DND-41 (cell line): Measurements from ENCODE around the gene POGLUT3.

ENCODE experiments used
- ATAC-seq: fragments of 200-7000 bp; cut with Tn5 transposase; 3 replicates; pipeline ENCODE4 v1.9.1; 2021; ENCODE audit warnings: low read depth; ENCODE audit not compliant: insufficient read depth
- DNase-seq: peaks from one replicate; pipeline ENCODE4 v3.0.0-alpha.2; 2020
- H2AFZ ChIP-seq: 2 replicates; pipeline ENCODE4 v1.6.0; 2012; ENCODE audit warnings: low read depth, low read length
- H3K27ac ChIP-seq: 2 replicates; pipeline ENCODE4 v1.5.1; 2012; ENCODE audit warnings: low read length, inconsistent platforms
- H3K27me3 ChIP-seq: fragments of 200-600 bp; sonication (generic); 2 replicates; pipeline ENCODE4 v1.6.0; 2012; ENCODE audit warnings: low read length, mild to moderate bottlenecking, inconsistent platforms; ENCODE audit not compliant: insufficient read depth, poor library complexity
- H3K36me3 ChIP-seq: 2 replicates; pipeline ENCODE4 v1.5.1; 2012; ENCODE audit warnings: low read length, inconsistent platforms; ENCODE audit not compliant: insufficient read depth
- H3K4me1 ChIP-seq: 2 replicates; pipeline ENCODE4 v1.5.1; 2012; ENCODE audit warnings: mild to moderate bottlenecking, low read length; ENCODE audit not compliant: insufficient read depth
- H3K4me2 ChIP-seq: 2 replicates; pipeline ENCODE4 v1.6.0; 2012; ENCODE audit warnings: mild to moderate bottlenecking, moderate library complexity, low read length, inconsistent platforms; ENCODE audit not compliant: insufficient read depth
- H3K4me3 ChIP-seq, 2 experiments: fragments of 200-600 bp in 1 of 2; shearing (Covaris generic) in 1 of 2; 2 replicates each; pipeline ENCODE4 v1.5.1; 2012 to 2016; ENCODE audit warnings: inconsistent platforms in 2 of 2, low read length in 2 of 2, mild to moderate bottlenecking in 2 of 2, low read depth in 1 of 2, moderate library complexity in 1 of 2
- H3K79me2 ChIP-seq: 2 replicates; pipeline ENCODE4 v1.6.0; 2012; ENCODE audit warnings: low read length, inconsistent platforms; ENCODE audit not compliant: insufficient read depth
- H3K9ac ChIP-seq: 2 replicates; pipeline ENCODE4 v1.6.0; 2012; ENCODE audit warnings: low read depth, mild to moderate bottlenecking, inconsistent platforms, low read length, moderate library complexity
- H3K9me3 ChIP-seq: 2 replicates; pipeline ENCODE4 v1.5.1; 2012; ENCODE audit warnings: low read length, moderate library complexity, mild to moderate bottlenecking, inconsistent platforms; ENCODE audit not compliant: insufficient read depth, severe bottlenecking
- H4K20me1 ChIP-seq: 2 replicates; pipeline ENCODE4 v1.6.0; 2012; ENCODE audit warnings: low read length; ENCODE audit not compliant: insufficient read depth
- CTCF ChIP-seq: IDR thresholded peaks from 2 replicates; pipeline ENCODE4 v1.5.1; 2012; ENCODE audit warnings: borderline replicate concordance, low read length, moderate library complexity, mild to moderate bottlenecking; ENCODE audit not compliant: poor library complexity, severe bottlenecking; ENCODE audit errors: extremely low read depth
- EZH2 ChIP-seq: IDR thresholded peaks from 3 replicates; pipeline ENCODE4 v1.6.1; 2012; ENCODE audit warnings: borderline replicate concordance, low read depth, mild to moderate bottlenecking, moderate library complexity, low read length, inconsistent platforms; ENCODE audit not compliant: severe bottlenecking

Gene POGLUT3

GRCh38 chr11:108511851-108512474 is 13.8 kb upstream of the POGLUT3 start:
- H3K27ac ChIP-seq: no peak overlapping the region
- no peak overlapping the region for H3K9ac ChIP-seq
- H3K27me3 ChIP-seq: no peaks in the 10 kb centered on the region
- no peak overlapping the region for H3K4me2 ChIP-seq
- DNase-seq (no peak), ATAC-seq (no peak)
- H3K9me3 ChIP-seq: no peaks in the 10 kb centered on the region
- TF ChIP-seq EZH2 (no peak), CTCF (no peak)
- H3K36me3 ChIP-seq: no peaks in the 10 kb centered on the region
- no peaks in the 10 kb centered on the region for H3K4me1 ChIP-seq
- H3K79me2 ChIP-seq: no peaks in the 10 kb centered on the region
- H2AFZ ChIP-seq: no peak overlapping the region
- H3K4me3 ChIP-seq: no peak overlapping the region
- H4K20me1 ChIP-seq: no peaks in the 10 kb centered on the region

DNA sequence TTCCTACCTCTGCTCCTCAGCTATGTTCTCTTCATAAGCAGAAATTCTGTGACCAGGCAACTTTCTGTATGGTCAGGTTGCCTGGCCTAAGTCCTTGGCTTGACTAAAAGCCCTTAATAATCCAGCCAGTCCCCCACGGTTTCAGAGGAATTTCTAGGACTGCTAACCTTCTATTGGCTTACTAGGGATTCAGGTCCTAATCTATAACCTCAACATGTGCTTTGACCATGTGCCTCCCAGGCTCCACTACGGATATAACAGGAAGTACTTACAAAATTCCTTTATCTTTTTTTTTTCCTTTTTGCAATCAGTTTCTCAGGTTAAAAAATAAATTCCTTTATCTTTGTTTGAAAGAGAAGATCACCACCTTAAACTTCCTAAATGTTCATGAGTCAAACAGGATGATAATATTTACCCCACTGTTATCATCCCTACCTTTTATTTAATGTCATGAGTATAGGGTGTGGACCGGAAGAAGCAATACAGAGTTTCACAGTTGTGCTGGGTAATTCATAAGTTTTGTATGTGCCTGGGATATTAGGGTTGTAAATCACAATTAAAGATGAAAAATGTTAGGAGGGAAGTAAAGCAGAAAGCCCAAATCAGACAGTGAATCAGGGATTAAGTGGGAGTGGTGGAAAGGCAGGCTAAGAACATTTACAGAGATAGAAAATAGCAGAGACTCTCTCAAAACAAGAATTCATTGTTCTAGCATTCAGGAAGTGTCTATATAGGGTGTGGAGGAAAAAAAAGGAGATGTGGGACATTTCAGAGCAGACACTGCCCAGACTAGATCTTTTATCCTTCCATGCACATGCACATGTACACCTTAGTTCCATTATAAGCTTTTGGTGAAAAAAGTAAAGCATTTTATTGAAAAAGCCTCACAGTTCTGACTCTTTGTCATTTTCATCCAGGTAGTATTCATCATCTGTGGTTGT is 10.7 kb upstream of the POGLUT3 start:
- Histone ChIP-seq H3K9me3 (no peaks in the 10 kb centered on the region), H3K4me2 (no peak overlapping the region), H3K27ac (no peak overlapping the region), H3K4me1 (no peaks in the 10 kb centered on the region), H2AFZ (no peak overlapping the region), H3K9ac (no peak overlapping the region), H3K79me2 (no peaks in the 10 kb centered on the region), H3K27me3 (no peaks in the 10 kb centered on the region), H3K36me3 (no peaks in the 10 kb centered on the region), H3K4me3 (no peak overlapping the region), H4K20me1 (no peaks in the 10 kb centered on the region)
- DNase-seq: no peak
- TF ChIP-seq EZH2 (no peak), CTCF (no peak)
- no peak for ATAC-seq

- Histone ChIP-seq H3K36me3 (0 out of 2 replicates have a peak, but pooled peaks cover 3% of the 10 kb centered on the region), H2AFZ (no peak overlapping the region), H3K4me2 (no peak overlapping the region), H3K79me2 (peaks cover 29% of the 10 kb centered on the region), H4K20me1 (no peaks in the 10 kb centered on the region), H3K4me1 (peaks cover 24% of the 10 kb centered on the region), H3K4me3 (no peak overlapping the region), H3K9me3 (no peaks in the 10 kb centered on the region), H3K27me3 (no peaks in the 10 kb centered on the region), H3K9ac (no peak overlapping the region), H3K27ac (no peak overlapping the region)
- DNase-seq (no peak), ATAC-seq (no peak)
- TF ChIP-seq CTCF: no peak
- no peak for TF ChIP-seq EZH2
Observed at GRCh38 chr11:108501396-108501795, 3.2 kb upstream of the POGLUT3 start.
